ENCODE measurements around the gene RIPPLY3.

Gene RIPPLY3

DNA sequence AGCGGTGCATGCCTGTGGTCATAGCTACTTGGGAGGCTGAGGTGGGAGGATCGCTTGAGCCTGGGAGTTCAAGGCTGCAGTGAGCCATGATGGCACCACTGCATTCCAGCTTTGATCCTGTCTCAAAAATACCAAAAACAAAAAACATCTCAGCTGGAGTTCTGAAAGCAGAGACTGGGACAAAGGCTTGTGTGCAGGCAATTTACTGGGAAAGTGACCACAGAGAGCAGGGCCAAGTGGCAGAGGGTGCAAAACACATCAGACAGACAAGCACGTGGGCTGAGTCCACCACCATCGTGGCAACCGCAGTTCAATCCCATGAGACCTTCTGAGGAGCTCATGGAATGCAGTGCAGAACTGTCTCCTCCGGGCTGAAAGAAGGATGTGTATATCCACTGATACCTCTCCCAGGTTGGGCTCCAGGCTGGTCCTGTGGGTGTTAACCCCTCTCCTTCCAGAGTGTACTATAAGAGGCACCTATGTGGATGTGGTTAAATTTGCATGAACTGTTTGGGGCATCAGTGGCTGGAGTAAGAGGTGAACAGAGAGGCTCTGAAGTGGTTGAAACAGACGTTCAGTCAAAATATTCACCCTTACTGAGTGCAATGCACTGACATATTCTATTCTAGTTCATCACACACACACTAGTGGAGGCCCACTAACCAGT is 55.6 kb downstream of the RIPPLY3 start:
- DNase-seq (ENCODE audit: low read depth) = peak; percentile 91

DNA sequence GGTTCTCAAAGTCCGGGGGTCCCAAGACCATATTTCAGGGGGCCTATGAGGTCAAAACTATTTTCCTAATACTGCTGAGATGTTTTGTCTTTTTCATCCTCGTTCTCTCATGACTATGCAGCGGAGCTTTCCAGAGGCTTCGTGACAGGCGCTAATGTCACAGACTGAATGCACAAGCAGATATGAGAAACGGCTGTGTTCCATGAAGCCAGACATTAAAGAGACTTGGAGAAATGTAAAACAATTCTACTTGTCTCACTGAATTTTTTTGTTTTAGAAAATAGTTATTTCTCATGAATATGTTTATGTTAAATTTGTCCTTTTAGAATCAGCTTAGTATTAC is 56.1 kb downstream of the RIPPLY3 start:
- DNase-seq (ENCODE audit: low read depth) = no peak

- DNase-seq (ENCODE audit: low read depth) = no peak
These were observed 56.9 kb downstream of the RIPPLY3 start for GRCh38 chr21:37063433-37063832.

- DNase-seq (ENCODE audit: low read depth) = no peak
These were observed 58.3 kb downstream of the RIPPLY3 start for GRCh38 chr21:37064841-37065240.

DNA sequence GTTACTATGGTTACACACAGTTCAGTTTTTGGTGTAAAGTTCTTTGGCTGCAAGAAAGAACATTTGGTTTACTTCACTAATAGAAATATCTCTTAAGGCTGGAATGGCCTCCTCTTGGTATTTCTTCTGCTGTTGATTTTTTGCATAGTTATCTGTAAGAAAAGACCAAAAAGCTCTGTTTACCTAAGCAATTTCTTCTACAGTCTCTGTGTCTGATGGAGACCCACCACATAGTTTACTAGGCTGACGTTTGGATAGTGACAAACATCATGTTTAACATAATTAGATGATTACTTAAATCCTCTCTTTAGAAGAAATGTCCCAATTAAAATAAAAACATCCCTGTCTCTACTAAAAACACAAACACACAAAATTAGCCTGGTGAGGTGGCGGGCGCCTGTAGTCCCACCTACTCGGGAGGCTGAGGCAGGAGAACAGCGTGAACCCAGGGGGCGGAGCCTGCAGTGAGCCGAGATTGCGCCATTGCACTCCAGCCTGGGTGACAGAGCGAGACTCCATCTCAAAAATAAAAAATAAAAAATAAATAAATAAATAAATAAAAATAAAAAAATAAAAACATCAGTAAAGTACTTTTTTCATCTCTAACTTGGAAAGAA is 59.2 kb downstream of the RIPPLY3 start:
- DNase-seq (ENCODE audit: low read depth) = no peak

All from fibroblast of gingiva (primary cell).